ENCODE data around the gene THYN1.

Gene THYN1

GRCh38 chr11:134207538-134208239 is 45.5 kb downstream of the THYN1 start:
- DNase-seq = no peak

GRCh38 chr11:134206185-134206584 is 47.0 kb downstream of the THYN1 start:
- no peak for DNase-seq

- DNase-seq = no peak
These were observed 47.4 kb downstream of the THYN1 start for GRCh38 chr11:134205729-134206128.

- no peak for DNase-seq
These were observed 50.5 kb downstream of the THYN1 start for GRCh38 chr11:134202661-134203060.

GRCh38 chr11:134200688-134201087 is 52.5 kb downstream of the THYN1 start:
- no peak for DNase-seq

- DNase-seq = no peak
These were observed 53.6 kb downstream of the THYN1 start for GRCh38 chr11:134199531-134199930.
